ENCODE data around the gene OR6N2. TPM values are rescaled to one million over a fixed set of nuclear protein-coding genes. Genes with fewer than 3 reads are reported as not detected.

The OR6N2 gene
- total and polyA plus RNA-seq, 9 of the 15 experiments (the other 6 are each of a cell fraction or from before 2014, with no cell fraction given) = not detected

- TF ChIP-seq ZNF592 (IDR thresholded peaks at IDR 0.05) = peak; percentile 78
- no peak for TF ChIP-seq RBM39 (optimal IDR thresholded peaks at IDR 0.05; ENCODE audit: low read depth, low read length)
- TF ChIP-seq, protein P1, sequence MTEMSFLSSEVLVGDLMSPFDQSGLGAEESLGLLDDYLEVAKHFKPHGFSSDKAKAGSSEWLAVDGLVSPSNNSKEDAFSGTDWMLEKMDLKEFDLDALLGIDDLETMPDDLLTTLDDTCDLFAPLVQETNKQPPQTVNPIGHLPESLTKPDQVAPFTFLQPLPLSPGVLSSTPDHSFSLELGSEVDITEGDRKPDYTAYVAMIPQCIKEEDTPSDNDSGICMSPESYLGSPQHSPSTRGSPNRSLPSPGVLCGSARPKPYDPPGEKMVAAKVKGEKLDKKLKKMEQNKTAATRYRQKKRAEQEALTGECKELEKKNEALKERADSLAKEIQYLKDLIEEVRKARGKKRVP (CRISPR knock-in tag; IDR thresholded peaks at IDR 0.05) = no peak
- TF ChIP-seq ZNF583 (CRISPR knock-in tag; IDR thresholded peaks at IDR 0.05) = no peak
- no peak for TF ChIP-seq MXI1 (IDR thresholded peaks at IDR 0.05; ENCODE audit: low read depth, low read length)
- TF ChIP-seq PTTG1 (tag; IDR thresholded peaks at IDR 0.05; ENCODE audit: low read depth) = no peak
- no peak for TF ChIP-seq TARDBP (IDR thresholded peaks at IDR 0.05)
- TF ChIP-seq, protein P2, sequence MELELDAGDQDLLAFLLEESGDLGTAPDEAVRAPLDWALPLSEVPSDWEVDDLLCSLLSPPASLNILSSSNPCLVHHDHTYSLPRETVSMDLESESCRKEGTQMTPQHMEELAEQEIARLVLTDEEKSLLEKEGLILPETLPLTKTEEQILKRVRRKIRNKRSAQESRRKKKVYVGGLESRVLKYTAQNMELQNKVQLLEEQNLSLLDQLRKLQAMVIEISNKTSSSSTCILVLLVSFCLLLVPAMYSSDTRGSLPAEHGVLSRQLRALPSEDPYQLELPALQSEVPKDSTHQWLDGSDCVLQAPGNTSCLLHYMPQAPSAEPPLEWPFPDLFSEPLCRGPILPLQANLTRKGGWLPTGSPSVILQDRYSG (tag; conservative IDR thresholded peaks at IDR 0.05; ENCODE audit: low read depth) = no peak
- TF ChIP-seq, protein P3, sequence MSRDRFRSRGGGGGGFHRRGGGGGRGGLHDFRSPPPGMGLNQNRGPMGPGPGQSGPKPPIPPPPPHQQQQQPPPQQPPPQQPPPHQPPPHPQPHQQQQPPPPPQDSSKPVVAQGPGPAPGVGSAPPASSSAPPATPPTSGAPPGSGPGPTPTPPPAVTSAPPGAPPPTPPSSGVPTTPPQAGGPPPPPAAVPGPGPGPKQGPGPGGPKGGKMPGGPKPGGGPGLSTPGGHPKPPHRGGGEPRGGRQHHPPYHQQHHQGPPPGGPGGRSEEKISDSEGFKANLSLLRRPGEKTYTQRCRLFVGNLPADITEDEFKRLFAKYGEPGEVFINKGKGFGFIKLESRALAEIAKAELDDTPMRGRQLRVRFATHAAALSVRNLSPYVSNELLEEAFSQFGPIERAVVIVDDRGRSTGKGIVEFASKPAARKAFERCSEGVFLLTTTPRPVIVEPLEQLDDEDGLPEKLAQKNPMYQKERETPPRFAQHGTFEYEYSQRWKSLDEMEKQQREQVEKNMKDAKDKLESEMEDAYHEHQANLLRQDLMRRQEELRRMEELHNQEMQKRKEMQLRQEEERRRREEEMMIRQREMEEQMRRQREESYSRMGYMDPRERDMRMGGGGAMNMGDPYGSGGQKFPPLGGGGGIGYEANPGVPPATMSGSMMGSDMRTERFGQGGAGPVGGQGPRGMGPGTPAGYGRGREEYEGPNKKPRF (IDR thresholded peaks at IDR 0.05; ENCODE audit: low read depth, low read length) = no peak
- TF ChIP-seq LARP7 (IDR thresholded peaks at IDR 0.05) = no peak
- no peak for TF ChIP-seq MCM7 (IDR thresholded peaks at IDR 0.05)
- TF ChIP-seq, protein P4, sequence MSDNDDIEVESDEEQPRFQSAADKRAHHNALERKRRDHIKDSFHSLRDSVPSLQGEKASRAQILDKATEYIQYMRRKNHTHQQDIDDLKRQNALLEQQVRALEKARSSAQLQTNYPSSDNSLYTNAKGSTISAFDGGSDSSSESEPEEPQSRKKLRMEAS (CRISPR knock-in tag; IDR thresholded peaks at IDR 0.05) = no peak
- TF ChIP-seq, protein P5, sequence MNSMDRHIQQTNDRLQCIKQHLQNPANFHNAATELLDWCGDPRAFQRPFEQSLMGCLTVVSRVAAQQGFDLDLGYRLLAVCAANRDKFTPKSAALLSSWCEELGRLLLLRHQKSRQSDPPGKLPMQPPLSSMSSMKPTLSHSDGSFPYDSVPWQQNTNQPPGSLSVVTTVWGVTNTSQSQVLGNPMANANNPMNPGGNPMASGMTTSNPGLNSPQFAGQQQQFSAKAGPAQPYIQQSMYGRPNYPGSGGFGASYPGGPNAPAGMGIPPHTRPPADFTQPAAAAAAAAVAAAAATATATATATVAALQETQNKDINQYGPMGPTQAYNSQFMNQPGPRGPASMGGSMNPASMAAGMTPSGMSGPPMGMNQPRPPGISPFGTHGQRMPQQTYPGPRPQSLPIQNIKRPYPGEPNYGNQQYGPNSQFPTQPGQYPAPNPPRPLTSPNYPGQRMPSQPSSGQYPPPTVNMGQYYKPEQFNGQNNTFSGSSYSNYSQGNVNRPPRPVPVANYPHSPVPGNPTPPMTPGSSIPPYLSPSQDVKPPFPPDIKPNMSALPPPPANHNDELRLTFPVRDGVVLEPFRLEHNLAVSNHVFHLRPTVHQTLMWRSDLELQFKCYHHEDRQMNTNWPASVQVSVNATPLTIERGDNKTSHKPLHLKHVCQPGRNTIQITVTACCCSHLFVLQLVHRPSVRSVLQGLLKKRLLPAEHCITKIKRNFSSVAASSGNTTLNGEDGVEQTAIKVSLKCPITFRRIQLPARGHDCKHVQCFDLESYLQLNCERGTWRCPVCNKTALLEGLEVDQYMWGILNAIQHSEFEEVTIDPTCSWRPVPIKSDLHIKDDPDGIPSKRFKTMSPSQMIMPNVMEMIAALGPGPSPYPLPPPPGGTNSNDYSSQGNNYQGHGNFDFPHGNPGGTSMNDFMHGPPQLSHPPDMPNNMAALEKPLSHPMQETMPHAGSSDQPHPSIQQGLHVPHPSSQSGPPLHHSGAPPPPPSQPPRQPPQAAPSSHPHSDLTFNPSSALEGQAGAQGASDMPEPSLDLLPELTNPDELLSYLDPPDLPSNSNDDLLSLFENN (IDR thresholded peaks at IDR 0.05; ENCODE audit: low read depth in 2 of 2, low read length in 2 of 2) = no peak
- no peak for TF ChIP-seq NEUROD1 (IDR thresholded peaks at IDR 0.05; ENCODE audit: borderline replicate concordance, low read depth, low read length, partially characterized antibody)
- no peak for TF ChIP-seq FOXJ3 (CRISPR knock-in tag; IDR thresholded peaks at IDR 0.05)
- no peak for TF ChIP-seq SAFB (IDR thresholded peaks at IDR 0.05; ENCODE audit: borderline replicate concordance, low read depth, low read length)
Observed at GRCh38 chr1:158799689-158800088, 18.7 kb upstream of the OR6N2 start (continued).

Measured in K562 (cell line).